NOMO-1 (cell line): ENCODE data around the gene VAPB.
"Not testable (repeated sequence)": the region's sequence is repeated elsewhere in the genome, so short reads cannot be mapped to it uniquely, and the experiment has no call there.

ENCODE experiments used
- DNase-seq, 2 experiments: peaks; one replicate each; lab custom pipeline; 2025; ENCODE audit not compliant: unreplicated experiment in 2 of 2; lab: John Stamatoyannopoulos, UW

The VAPB gene

GRCh38 chr20:58406422-58407001 lies 17.5 kb downstream of the VAPB start:
- DNase-seq = no peak

GRCh38 chr20:58407201-58407873 lies 18.3 kb downstream of the VAPB start:
- DNase-seq = peak; percentile 19 to 64

- DNase-seq = no peak
Observed at GRCh38 chr20:58407966-58408557, 19.0 kb downstream of the VAPB start.

- no peak for DNase-seq
Observed at GRCh38 chr20:58408603-58409246, 19.7 kb downstream of the VAPB start.

- not testable (repeated sequence) for DNase-seq
Observed at GRCh38 chr20:58414216-58414615, 25.2 kb downstream of the VAPB start.

GRCh38 chr20:58414786-58415185 lies 25.8 kb downstream of the VAPB start:
- DNase-seq = not testable (repeated sequence)

- DNase-seq = no peak
Observed at GRCh38 chr20:58416057-58416456, 27.0 kb downstream of the VAPB start.

- no peak for DNase-seq
Observed at GRCh38 chr20:58416835-58417234, 27.8 kb downstream of the VAPB start.

- no peak for DNase-seq
Observed at GRCh38 chr20:58417438-58417837, 28.4 kb downstream of the VAPB start.

- DNase-seq = no peak
Observed at GRCh38 chr20:58418949-58419748, 30.1 kb downstream of the VAPB start.

- DNase-seq = no peak
Observed at GRCh38 chr20:58420798-58421496, 31.9 kb downstream of the VAPB start.

GRCh38 chr20:58421497-58421850 lies 32.4 kb downstream of the VAPB start:
- DNase-seq = no peak

GRCh38 chr20:58424218-58424969 lies 35.4 kb downstream of the VAPB start:
- DNase-seq = no peak

GRCh38 chr20:58427571-58427970 lies 38.5 kb downstream of the VAPB start:
- not testable (repeated sequence) for DNase-seq

GRCh38 chr20:58428364-58428763 lies 39.3 kb downstream of the VAPB start:
- DNase-seq = no peak

GRCh38 chr20:58429303-58429702 lies 40.3 kb downstream of the VAPB start:
- no peak for DNase-seq

- no peak for DNase-seq
Observed at GRCh38 chr20:58431134-58431533, 42.1 kb downstream of the VAPB start.

- DNase-seq = no peak
Observed at GRCh38 chr20:58432186-58432954, 43.3 kb downstream of the VAPB start.

- no peak for DNase-seq
Observed at GRCh38 chr20:58433029-58433647, 44.1 kb downstream of the VAPB start.
